Activated naive CD8-positive, alpha-beta T cell treated with anti-CD3 and anti-CD28 coated beads for 36 hours (primary cell): ENCODE measurements around the gene TRIM71. TPM values are rescaled to one million over a fixed set of nuclear protein-coding genes. Genes with fewer than 3 reads are reported as not detected.

Experiments used
- DNase-seq: peaks from one replicate; pipeline ENCODE4 v3.0.0; 2021
- H3K27ac Mint-ChIP-seq: one replicate; pipeline ENCODE4 v1.8.0; 2022; ENCODE audit warnings: mild to moderate bottlenecking, moderate library complexity, mixed read lengths
- H3K27me3 Mint-ChIP-seq: one replicate; pipeline ENCODE4 v1.8.0; 2022; ENCODE audit warnings: mild to moderate bottlenecking, mixed read lengths
- H3K36me3 Mint-ChIP-seq: one replicate; pipeline ENCODE4 v1.8.0; 2021; ENCODE audit warnings: mild to moderate bottlenecking, mixed read lengths
- H3K4me1 Mint-ChIP-seq: one replicate; pipeline ENCODE4 v1.8.0; 2021; ENCODE audit warnings: mixed read lengths
- H3K4me3 Mint-ChIP-seq: one replicate; pipeline ENCODE4 v1.8.0; 2022; ENCODE audit warnings: mild to moderate bottlenecking, moderate library complexity, mixed read lengths
- H3K9me3 Mint-ChIP-seq: one replicate; pipeline ENCODE4 v1.8.0; 2022; ENCODE audit warnings: mixed read lengths
- total RNA-seq, 2 experiments: library from RNA; stranded (reverse); gene quantifications; one replicate each; pipeline ENCODE4 v1.2.3, GENCODE V29; 2021

The TRIM71 gene
- total RNA-seq, 2 experiments from 2014 or later: 0.10 to 0.14 TPM

DNA sequence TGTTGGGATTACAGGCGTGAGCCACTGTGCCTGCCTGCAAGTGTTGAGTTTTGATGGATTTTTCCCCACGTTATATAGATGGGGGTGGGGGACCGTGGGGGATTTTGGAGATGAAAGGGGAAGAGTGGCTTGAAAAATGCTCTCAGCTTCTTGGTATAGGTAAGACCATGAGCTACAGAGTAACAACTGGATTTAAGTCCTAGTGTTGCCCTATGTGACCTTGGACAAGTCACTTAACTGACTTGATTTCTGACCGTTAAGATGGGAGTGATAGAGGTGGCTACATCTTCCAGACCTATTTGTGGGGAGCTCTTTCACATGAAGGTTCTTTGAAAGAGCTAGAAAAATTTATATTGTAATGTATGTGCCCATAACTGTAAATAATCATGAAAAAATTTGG lies 13.3 kb downstream of the TRIM71 start:
- H3K36me3 Mint-ChIP-seq: no peaks in the 10 kb centered on the region
- H3K9me3 Mint-ChIP-seq: no peaks in the 10 kb centered on the region
- H3K4me1 Mint-ChIP-seq: no peaks in the 10 kb centered on the region
- no peak for DNase-seq
- H3K4me3 Mint-ChIP-seq: no peak overlapping the region
- H3K27me3 Mint-ChIP-seq: peaks cover 30% of the 10 kb centered on the region
- H3K27ac Mint-ChIP-seq: no peak overlapping the region

DNA sequence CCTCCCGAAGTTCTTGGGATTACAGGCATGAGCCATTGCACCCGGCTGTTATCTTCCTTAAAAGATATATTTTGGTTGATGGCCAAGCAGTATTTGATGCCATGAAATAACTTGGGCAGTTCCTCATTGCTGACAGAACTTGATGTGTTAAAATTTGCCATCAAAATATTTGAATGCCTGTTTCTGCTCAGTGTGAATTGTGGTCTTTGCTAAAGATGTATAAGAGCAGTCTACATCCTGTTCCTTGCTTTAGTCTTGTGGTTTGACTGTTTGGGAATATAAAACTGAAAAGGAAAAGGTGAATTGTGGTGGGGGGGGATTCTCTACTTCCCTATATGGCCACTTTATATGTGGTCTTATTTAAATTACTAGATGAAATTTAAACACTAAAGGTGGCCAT lies 14.0 kb downstream of the TRIM71 start:
- Mint-ChIP-seq H3K9me3 (no peaks in the 10 kb centered on the region), H3K36me3 (no peaks in the 10 kb centered on the region), H3K4me1 (no peaks in the 10 kb centered on the region), H3K4me3 (no peak overlapping the region), H3K27me3 (peaks cover 33% of the 10 kb centered on the region), H3K27ac (no peak overlapping the region)
- no peak for DNase-seq

DNA sequence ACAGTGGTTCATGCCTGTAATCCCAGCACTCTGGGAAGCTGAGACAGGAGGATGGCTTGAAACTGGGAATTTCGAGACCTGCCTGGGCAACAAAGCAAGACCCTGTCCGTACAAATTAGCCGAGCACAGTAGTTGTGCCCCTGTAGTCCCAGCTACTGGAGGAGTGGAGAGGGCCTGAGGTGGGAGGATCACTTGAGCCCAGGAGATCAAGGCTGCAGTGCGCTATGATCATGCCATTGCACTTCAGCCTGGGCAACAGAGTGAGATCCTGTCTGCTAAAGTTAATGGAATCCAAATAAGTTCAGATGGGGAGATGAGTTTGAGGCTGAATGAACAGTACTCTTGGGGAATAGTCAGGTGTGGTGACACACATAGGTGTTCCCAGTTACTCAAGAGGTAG lies 14.4 kb downstream of the TRIM71 start:
- Mint-ChIP-seq H3K9me3 (no peaks in the 10 kb centered on the region), H3K36me3 (no peaks in the 10 kb centered on the region), H3K4me1 (no peaks in the 10 kb centered on the region), H3K27ac (no peak overlapping the region), H3K4me3 (no peak overlapping the region), H3K27me3 (peaks cover 29% of the 10 kb centered on the region)
- no peak for DNase-seq

DNA sequence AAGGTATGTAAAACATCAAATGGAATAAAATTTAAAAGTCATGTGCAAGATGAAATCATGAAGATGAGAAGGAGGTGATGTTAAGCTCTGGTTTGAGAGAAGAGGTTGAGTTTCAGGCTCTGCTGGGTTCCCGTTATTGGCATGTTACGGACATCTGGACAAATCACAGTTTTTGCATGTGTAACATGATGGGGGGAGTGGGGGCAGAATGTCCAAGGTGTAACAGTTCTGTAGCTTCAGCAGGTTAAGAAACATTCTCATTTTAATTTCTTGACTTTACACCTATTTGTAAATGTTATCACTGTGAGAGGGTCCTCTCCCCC lies 17.2 kb downstream of the TRIM71 start:
- Mint-ChIP-seq H3K9me3 (no peaks in the 10 kb centered on the region), H3K4me3 (no peak overlapping the region), H3K27ac (no peak overlapping the region), H3K36me3 (no peaks in the 10 kb centered on the region), H3K27me3 (peaks cover 26% of the 10 kb centered on the region), H3K4me1 (no peaks in the 10 kb centered on the region)
- no peak for DNase-seq

DNA sequence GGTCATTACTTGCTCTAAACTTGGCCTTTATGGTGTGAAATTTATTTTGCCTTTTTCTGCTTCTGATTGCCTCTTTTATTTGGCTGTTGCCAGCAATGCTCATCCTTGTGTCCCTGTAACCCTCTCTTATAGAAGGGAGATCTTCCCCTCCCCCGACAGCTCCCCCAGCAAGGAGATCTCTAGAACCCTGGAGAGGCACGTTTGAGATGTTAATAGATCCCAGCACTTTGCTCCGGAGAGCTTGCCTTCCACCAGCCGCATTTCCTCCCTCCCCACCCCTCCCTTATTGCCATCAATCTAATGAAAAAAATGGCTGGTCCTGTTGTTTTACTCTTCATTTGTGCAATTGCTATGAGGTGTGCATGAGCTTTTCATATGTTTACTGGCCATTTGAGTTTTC lies 18.2 kb downstream of the TRIM71 start:
- Mint-ChIP-seq H3K4me3 (no peak overlapping the region), H3K4me1 (no peaks in the 10 kb centered on the region), H3K27me3 (peaks cover 20% of the 10 kb centered on the region), H3K9me3 (no peaks in the 10 kb centered on the region), H3K27ac (no peak overlapping the region), H3K36me3 (no peaks in the 10 kb centered on the region)
- no peak for DNase-seq

DNA sequence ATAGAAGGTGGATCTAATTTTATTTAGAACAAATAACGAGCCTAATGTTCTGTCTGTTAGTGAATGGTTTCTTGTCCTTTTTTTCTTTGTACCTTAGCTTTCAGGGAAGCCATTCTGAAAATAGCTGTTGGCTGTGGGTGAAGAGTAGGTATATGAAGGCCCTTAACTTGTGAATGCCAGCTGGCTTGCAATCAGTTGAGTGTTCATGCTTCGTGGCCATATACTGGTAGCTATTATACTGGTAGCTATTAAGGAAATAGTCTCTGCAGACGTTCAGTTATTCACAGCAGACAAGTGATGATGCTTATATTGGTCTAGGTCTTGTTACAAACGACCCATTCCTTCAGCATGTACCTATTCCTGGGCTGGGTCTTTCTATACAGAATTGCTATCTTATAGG lies 18.8 kb downstream of the TRIM71 start:
- H3K9me3 Mint-ChIP-seq: no peaks in the 10 kb centered on the region

DNA sequence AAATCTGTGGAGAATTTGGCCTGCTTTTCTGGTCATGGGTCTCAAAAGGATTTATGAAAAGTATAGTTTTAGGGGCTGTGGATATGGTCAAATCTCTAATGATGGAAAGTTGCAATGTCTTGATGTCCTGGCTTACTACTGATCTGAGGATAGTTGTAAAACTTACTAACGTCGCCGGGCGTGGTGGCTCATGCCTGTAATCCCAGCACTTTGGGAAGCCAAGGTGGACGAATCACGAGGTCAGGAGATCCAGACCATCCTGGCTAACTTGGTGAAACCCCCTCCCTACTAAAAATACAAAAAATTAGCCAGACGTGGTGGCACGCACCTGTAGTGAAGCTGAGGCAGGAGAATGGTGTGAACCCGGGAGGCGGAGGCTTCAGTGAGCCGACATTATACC lies 19.6 kb downstream of the TRIM71 start:
- DNase-seq: no peak
- H3K4me3 Mint-ChIP-seq: no peak overlapping the region
- H3K36me3 Mint-ChIP-seq: no peaks in the 10 kb centered on the region
- peaks cover 16% of the 10 kb centered on the region for H3K27me3 Mint-ChIP-seq
- peaks cover 7% of the 10 kb centered on the region for H3K4me1 Mint-ChIP-seq
- no peaks in the 10 kb centered on the region for H3K9me3 Mint-ChIP-seq
- no peak overlapping the region for H3K27ac Mint-ChIP-seq

More for the DNA sequence above, 18.8 kb downstream of the TRIM71 start:
- no peaks in the 10 kb centered on the region for H3K4me1 Mint-ChIP-seq
- no peaks in the 10 kb centered on the region for H3K36me3 Mint-ChIP-seq
- DNase-seq: no peak
- no peak overlapping the region for H3K27ac Mint-ChIP-seq
- H3K4me3 Mint-ChIP-seq: no peak overlapping the region
- H3K27me3 Mint-ChIP-seq: peaks cover 20% of the 10 kb centered on the region

DNA sequence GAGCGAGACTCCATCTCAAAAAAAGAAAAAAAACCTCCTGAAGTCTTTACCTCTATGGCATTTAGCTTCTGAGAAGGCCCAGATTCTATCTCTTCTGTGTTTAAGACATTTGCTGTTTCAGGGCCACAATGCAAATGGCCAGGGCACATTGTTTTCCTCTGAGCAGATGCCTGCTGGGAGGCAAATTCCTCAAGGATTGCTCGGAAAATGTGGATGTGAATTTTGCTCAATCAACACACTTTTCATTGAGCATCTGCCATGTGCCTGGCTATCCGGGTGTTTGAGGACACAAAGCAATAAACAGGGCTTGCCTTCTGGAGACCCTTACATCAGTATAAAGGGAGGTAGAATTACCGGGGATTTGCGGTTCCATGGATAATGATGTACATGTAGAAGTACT lies 20.0 kb downstream of the TRIM71 start:
- H3K4me3 Mint-ChIP-seq: no peak overlapping the region
- H3K4me1 Mint-ChIP-seq: peaks cover 10% of the 10 kb centered on the region
- no peaks in the 10 kb centered on the region for H3K9me3 Mint-ChIP-seq
- peaks cover 15% of the 10 kb centered on the region for H3K27me3 Mint-ChIP-seq
- DNase-seq: no peak
- H3K27ac Mint-ChIP-seq: no peak overlapping the region
- H3K36me3 Mint-ChIP-seq: no peaks in the 10 kb centered on the region

DNA sequence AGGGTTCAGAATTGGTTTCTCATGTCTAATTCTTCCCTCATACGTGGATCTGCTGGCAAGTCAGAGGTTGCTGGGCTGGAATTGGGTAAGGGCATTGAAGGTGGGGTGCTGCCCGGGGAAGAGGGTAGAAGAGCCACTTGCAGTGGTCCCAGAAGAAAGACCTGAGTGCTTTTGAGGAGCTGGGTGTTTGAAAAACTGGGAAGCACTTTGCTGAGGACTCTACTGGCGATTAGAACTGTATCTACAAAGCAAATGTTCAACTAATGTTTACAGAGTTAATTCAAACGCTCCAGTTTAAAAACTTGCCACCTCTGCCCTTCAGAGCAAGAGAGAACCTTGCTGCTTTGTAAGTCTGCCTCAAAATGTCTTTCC lies 21.9 kb downstream of the TRIM71 start:
- H3K27me3 Mint-ChIP-seq: peaks cover 12% of the 10 kb centered on the region
- no peak overlapping the region for H3K4me3 Mint-ChIP-seq
- DNase-seq: no peak
- H3K9me3 Mint-ChIP-seq: no peaks in the 10 kb centered on the region
- no peak overlapping the region for H3K27ac Mint-ChIP-seq
- H3K36me3 Mint-ChIP-seq: no peaks in the 10 kb centered on the region
- peaks cover 12% of the 10 kb centered on the region for H3K4me1 Mint-ChIP-seq

DNA sequence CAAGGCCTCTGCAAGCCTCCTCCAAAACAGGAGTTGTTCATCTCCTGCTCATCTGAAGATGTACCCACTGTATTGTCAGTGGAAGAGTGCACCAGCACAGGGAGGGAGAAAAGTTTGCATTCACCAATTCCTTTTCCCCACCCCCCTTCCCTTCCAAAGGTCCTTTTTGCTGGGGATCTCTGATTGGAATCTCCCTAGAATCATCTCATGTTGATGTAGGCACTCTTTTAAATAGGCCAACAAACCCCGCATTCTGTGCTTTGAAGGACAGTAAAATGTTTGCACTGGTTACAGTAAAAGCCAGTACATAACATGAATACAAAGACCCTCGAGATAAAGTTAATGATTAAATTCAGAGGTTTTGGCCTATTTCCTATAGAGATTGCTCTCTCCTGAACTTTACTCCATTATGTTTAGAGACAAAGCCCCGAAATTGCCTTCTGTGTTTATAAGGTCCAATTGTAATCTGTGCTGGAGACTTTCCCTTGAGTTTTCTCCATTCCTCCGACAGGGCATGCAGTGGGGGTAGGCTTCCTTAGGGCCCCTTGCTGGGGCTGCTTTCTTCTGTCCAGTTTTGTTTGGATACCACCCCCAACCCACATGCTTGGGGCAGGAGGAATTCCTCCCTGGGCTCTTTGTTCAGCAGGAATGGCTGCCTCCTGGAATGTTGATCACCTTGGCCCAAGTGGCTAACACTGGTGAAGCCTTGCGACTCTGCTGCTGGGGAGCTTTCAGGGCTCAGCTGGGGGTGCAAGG lies 22.5 kb downstream of the TRIM71 start:
- no peak overlapping the region for H3K4me3 Mint-ChIP-seq
- no peak overlapping the region for H3K27ac Mint-ChIP-seq
- no peaks in the 10 kb centered on the region for H3K36me3 Mint-ChIP-seq
- H3K9me3 Mint-ChIP-seq: no peaks in the 10 kb centered on the region
- peaks cover 12% of the 10 kb centered on the region for H3K4me1 Mint-ChIP-seq
- no peak for DNase-seq
- H3K27me3 Mint-ChIP-seq: peaks cover 7% of the 10 kb centered on the region

DNA sequence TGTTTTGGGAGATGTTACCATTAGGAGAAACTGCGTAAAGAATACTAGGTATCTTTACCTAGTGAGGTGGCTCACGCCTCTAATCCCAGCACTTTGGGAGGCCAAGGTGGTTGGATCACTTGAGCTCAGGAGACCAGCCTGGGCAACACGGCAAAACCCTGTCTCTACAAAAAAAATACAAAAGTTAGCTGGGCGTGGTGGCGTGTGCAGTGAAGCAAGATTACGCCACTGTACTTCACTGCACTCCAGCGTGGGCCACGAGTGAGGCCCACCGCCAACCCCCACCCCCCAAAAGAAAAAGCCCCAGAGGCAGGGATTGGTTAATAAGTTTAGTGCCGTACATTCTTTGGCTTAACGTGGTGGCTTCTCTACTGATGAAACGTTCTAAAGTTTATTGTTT lies 23.5 kb downstream of the TRIM71 start:
- no peak for DNase-seq
- Mint-ChIP-seq H3K36me3 (no peaks in the 10 kb centered on the region), H3K27me3 (peaks cover under 1% of the 10 kb centered on the region), H3K27ac (no peak overlapping the region), H3K4me3 (no peak overlapping the region), H3K9me3 (no peaks in the 10 kb centered on the region), H3K4me1 (peaks cover 12% of the 10 kb centered on the region)

DNA sequence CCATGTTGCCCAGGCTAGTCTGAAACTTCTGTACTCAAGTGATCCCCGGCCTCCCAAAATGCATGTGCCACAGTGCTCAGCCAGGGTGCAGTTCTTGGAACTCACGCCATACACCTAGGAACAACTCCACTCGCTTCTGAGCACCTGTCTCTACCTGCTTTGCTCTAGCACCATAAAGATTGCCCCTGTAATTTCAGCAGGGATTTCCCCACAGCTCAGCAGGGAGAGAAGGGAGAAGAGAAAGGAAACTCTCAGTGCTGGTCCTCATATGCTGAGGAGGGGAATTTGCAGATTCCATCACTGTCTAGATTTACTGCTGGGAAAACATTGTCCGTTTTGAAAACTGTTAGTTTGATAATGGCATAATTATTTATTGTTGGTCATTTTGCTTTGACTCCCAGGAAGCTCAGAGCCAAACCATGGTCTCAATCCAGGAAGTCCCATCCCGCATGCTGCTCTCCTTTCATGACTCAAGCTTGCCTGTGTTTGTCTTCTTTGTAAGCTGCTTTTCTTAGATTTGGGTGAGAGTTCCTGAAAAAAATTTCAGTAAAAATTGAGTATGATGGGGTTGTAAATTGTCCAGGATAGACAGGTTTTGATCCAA lies 24.2 kb downstream of the TRIM71 start:
- Mint-ChIP-seq H3K4me1 (peaks cover 12% of the 10 kb centered on the region), H3K9me3 (no peaks in the 10 kb centered on the region), H3K27me3 (no peaks in the 10 kb centered on the region), H3K36me3 (no peaks in the 10 kb centered on the region), H3K27ac (no peak overlapping the region), H3K4me3 (no peak overlapping the region)
- DNase-seq: no peak

DNA sequence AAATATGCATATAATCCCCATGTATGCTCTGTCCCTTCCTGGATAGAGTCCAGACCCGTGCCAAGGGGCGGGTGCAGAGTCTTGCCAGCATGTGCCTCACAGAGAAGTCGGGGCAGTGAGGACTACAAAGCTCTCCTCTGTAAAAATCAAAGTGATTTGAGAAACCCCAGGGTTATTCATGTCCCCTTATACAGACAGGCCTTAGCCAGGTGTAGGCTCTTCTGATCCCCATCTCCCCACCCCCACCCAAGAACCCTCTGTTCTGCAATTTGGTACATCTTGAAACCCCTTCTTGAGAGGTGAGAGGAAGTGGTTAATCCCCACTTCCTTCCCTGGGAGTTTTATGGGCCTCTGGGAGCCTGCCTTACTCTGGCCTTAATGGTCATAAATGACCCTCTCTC lies 24.7 kb downstream of the TRIM71 start:
- Mint-ChIP-seq H3K36me3 (no peaks in the 10 kb centered on the region), H3K27ac (no peak overlapping the region), H3K27me3 (no peaks in the 10 kb centered on the region), H3K4me3 (no peak overlapping the region), H3K4me1 (peaks cover 12% of the 10 kb centered on the region), H3K9me3 (no peaks in the 10 kb centered on the region)
- no peak for DNase-seq

DNA sequence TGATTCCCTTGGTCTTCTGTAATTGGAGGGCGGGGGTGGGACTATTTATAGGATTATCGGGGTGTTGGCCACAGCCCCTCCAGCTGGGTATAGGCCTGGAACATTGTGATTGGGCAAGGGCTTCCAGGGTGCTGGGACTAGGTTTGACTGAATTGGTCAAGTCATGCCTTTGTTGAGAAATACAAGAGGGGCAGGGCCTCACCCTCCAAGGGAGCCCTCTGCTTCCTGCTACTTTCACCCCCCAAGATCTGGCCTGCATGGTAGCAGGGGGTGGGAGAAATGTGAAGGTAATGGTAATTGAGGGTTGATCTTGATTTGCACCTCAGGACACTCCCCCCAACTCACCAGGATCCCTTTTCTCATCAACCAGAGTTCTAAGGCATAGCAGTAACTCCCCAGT lies 25.2 kb downstream of the TRIM71 start:
- Mint-ChIP-seq H3K4me3 (no peak overlapping the region), H3K27me3 (no peaks in the 10 kb centered on the region), H3K9me3 (no peaks in the 10 kb centered on the region), H3K4me1 (peaks cover 12% of the 10 kb centered on the region), H3K36me3 (no peaks in the 10 kb centered on the region), H3K27ac (no peak overlapping the region)
- no peak for DNase-seq

DNA sequence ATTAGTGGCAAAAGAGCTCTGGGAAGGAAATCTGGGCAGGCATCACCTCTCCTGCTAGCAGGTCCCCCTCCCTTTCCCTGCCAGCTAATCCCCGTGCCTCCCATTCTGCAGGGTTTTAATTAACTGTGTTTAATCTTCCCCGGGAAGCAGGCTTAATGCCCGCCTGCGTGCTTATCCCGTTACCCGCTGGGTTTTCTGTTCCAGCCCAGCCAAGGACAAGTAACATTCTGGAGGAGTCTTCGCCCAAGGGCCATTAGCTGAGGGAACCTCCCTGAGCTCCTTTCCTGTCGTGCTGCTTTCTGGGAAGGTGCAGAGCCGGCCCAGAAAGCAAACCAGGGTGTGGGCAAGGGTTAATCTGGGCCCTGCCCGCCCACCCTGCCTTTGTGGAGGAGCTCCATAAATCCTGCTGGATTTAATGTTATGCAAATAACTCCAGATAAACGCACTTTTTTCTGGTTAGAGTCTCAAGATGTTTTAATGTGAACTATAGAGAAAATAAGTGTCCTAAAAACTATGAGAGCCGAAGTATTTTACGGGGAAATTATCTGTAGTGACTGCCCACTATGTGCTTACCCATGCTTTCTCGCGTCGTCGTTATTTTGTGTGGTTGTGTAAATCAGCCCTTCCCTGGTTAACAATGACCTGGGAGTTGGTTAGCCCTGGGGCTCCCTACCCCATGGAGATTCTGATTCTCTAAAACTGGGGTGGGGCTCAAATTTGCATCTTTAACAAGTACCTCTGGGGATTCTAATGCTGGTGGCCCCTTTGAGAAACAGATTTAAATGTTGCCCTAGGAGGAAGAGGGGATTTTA lies 25.9 kb downstream of the TRIM71 start:
- H3K36me3 Mint-ChIP-seq: no peaks in the 10 kb centered on the region
- H3K4me3 Mint-ChIP-seq: no peak overlapping the region
- H3K27ac Mint-ChIP-seq: no peak overlapping the region
- H3K27me3 Mint-ChIP-seq: no peaks in the 10 kb centered on the region
- no peaks in the 10 kb centered on the region for H3K9me3 Mint-ChIP-seq
- H3K4me1 Mint-ChIP-seq: peaks cover 12% of the 10 kb centered on the region
- no peak for DNase-seq

DNA sequence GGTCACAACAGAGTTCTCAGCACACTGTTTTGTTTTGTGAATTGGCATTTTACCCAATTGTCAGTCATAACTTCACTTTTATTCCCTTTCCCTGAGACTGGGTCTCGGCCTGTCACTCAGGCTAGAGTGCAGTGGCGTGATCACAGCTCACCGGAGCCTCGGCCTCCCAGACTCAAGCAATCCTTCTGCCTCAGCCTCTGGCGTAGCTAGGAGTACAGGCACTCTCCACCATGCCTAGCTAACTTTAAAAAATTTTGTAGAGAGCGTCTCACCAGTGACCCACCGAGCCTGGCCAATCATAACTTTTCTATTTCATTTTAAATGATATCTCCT lies 26.5 kb downstream of the TRIM71 start:
- peaks cover 12% of the 10 kb centered on the region for H3K4me1 Mint-ChIP-seq
- no peaks in the 10 kb centered on the region for H3K27me3 Mint-ChIP-seq
- H3K4me3 Mint-ChIP-seq: no peak overlapping the region

More for the DNA sequence above, 26.5 kb downstream of the TRIM71 start:
- DNase-seq: no peak
- no peak overlapping the region for H3K27ac Mint-ChIP-seq
- H3K36me3 Mint-ChIP-seq: no peaks in the 10 kb centered on the region
- H3K9me3 Mint-ChIP-seq: no peaks in the 10 kb centered on the region
